ENCODE results near the gene SEMA5A.

SEMA5A gene

DNA sequence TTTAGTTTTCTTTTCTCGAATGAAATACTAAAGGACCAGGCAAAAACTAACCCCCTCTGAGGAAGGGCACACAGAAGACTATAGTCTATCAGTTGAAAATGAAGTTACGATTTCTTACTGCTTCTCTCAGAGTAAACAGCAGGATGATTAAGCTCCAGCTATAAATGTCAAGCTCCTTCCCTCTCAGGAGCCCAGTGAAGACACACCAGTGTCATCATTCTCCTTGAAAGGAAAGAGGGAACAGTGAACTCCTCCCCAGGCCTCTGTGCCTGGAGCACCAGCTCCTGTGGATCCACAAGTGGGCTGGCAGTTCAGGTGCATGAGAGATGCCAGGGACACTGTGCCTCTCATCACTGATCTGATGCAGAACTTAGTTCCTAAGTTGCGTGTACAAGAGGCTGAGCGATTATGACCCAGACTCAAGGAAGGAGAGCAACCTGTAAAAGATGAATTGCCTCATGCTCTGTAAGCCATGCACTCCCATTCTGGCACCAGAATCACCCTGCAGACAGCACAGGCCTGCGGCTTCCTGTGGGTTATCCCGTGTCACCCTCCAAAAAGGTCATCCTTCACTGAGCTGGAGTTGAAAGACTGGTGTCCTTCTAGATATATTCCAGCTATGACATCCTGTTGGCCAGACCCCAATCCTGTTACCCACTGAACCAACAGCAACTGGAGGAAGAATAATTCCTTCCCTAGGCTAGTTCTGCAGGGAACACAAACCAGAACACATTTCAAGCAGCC, 394.0 kb downstream of the SEMA5A start:
- H3K4me1 ChIP-seq (ENCODE audit: control insufficient read depth in 1 of 2, insufficient read depth in 1 of 2, low read depth in 1 of 2, low read length in 1 of 2), result no peaks in the 10 kb centered on the region
- TF ChIP-seq CTCF (IDR thresholded peaks at IDR 0.05), result no peak
- no peak overlapping the region for H3K4me3 ChIP-seq (ENCODE audit: low read depth in 1 of 2, low read length in 1 of 2)
- H3K27me3 ChIP-seq, result no peaks in the 10 kb centered on the region
- no peak overlapping the region for H3K27ac ChIP-seq
- H3K36me3 ChIP-seq, result no peaks in the 10 kb centered on the region
- no peaks in the 10 kb centered on the region for H3K9me3 ChIP-seq

DNA sequence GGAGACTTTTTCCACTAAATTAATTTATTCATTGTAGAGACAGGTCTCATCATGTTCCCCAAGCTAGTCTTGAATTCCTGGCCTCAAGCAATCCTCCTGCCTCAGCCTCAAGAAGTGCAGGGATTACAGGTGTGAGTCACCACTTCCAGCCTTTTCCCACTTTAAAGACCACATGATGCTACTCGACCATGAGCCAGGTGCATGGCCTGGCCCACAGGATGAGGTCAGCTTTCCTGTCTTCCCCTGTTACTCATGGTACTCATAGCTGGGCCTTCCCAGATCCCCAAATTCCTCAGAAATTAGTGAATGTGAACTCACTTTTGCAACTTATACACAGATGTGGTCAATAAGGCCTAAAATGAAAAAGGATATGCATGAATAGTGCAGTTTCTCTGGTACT, 395.9 kb downstream of the SEMA5A start:
- no peak overlapping the region for H3K27ac ChIP-seq
- H3K4me1 ChIP-seq (ENCODE audit: control insufficient read depth in 1 of 2, insufficient read depth in 1 of 2, low read depth in 1 of 2, low read length in 1 of 2), result no peaks in the 10 kb centered on the region
- no peaks in the 10 kb centered on the region for H3K27me3 ChIP-seq
- H3K4me3 ChIP-seq (ENCODE audit: low read depth in 1 of 2, low read length in 1 of 2), result no peak overlapping the region
- TF ChIP-seq CTCF (IDR thresholded peaks at IDR 0.05), result no peak
- no peaks in the 10 kb centered on the region for H3K36me3 ChIP-seq
- no peaks in the 10 kb centered on the region for H3K9me3 ChIP-seq

- Histone ChIP-seq H3K4me1 (ENCODE audit: control insufficient read depth in 1 of 2, insufficient read depth in 1 of 2, low read depth in 1 of 2, low read length in 1 of 2) (no peaks in the 10 kb centered on the region), H3K27me3 (no peaks in the 10 kb centered on the region), H3K4me3 (ENCODE audit: low read depth in 1 of 2, low read length in 1 of 2) (no peak overlapping the region), H3K27ac (no peak overlapping the region), H3K9me3 (no peaks in the 10 kb centered on the region), H3K36me3 (no peaks in the 10 kb centered on the region)
- TF ChIP-seq CTCF (IDR thresholded peaks at IDR 0.05), result no peak
Observed at GRCh38 chr5:9148242-9148641, 397.6 kb downstream of the SEMA5A start.

DNA sequence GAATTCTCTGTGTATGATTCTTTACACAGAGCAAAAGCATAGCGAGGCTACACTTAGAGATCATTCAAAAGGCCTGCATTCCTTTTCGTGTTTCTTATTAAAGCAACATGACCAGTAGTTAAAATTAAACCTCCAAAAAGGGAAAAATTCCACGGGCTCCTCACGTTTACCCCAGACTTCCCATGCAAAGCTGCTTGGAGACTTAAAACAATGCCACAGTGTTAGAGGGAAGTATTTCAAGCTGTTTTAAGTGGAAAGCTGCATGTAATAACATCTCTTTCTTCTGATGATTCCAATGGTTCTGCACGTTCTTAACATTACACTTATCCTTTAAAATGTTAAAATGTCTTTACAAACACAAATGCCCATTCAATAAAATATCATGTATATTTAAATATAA, 405.2 kb downstream of the SEMA5A start:
- no peaks in the 10 kb centered on the region for H3K4me1 ChIP-seq (ENCODE audit: control insufficient read depth in 1 of 2, insufficient read depth in 1 of 2, low read depth in 1 of 2, low read length in 1 of 2)
- TF ChIP-seq CTCF (IDR thresholded peaks at IDR 0.05), result no peak
- H3K27me3 ChIP-seq, result no peaks in the 10 kb centered on the region
- H3K4me3 ChIP-seq (ENCODE audit: low read depth in 1 of 2, low read length in 1 of 2), result no peak overlapping the region
- no peaks in the 10 kb centered on the region for H3K36me3 ChIP-seq
- H3K9me3 ChIP-seq, result no peaks in the 10 kb centered on the region
- H3K27ac ChIP-seq, result no peak overlapping the region

GRCh38 chr5:9140202-9140601, 405.7 kb downstream of the SEMA5A start:
- no peaks in the 10 kb centered on the region for H3K36me3 ChIP-seq
- no peak for TF ChIP-seq CTCF (IDR thresholded peaks at IDR 0.05)
- H3K4me3 ChIP-seq (ENCODE audit: low read depth in 1 of 2, low read length in 1 of 2), result no peak overlapping the region
- no peaks in the 10 kb centered on the region for H3K9me3 ChIP-seq
- H3K27me3 ChIP-seq, result no peaks in the 10 kb centered on the region
- no peaks in the 10 kb centered on the region for H3K4me1 ChIP-seq (ENCODE audit: control insufficient read depth in 1 of 2, insufficient read depth in 1 of 2, low read depth in 1 of 2, low read length in 1 of 2)
- H3K27ac ChIP-seq, result no peak overlapping the region

All from neutrophil (primary cell).